Liver (tissue), 9 donors: ENCODE results near the gene ARID5B. TPM values are rescaled to one million over a fixed set of nuclear protein-coding genes. Genes with fewer than 3 reads are reported as not detected.

Experiments
- DNase-seq: peaks from one replicate; pipeline ENCODE4 v3.0.0-alpha.2; 2017; ENCODE audit warnings: low spot score
- H3K27ac ChIP-seq, 2 donors: one replicate each; pipeline ENCODE4 v1.7.0; 2013; ENCODE audit warnings: inconsistent platforms in 2 of 2, low read length in 2 of 2, control low read depth in 1 of 2, low read depth in 1 of 2, mild to moderate bottlenecking in 1 of 2
- H3K27me3 ChIP-seq, 4 donors: one replicate each; pipeline versions ENCODE4 v1.6.1 to v1.7.0; 2013; ENCODE audit warnings: low read length in 3 of 4, inconsistent platforms in 1 of 4, mild to moderate bottlenecking in 1 of 4, moderate library complexity in 1 of 4; ENCODE audit not compliant: control insufficient read depth in 4 of 4, insufficient read depth in 4 of 4
- H3K36me3 ChIP-seq, 4 donors: one replicate each; pipeline versions ENCODE4 v1.6.1 to v1.7.0; 2013; ENCODE audit warnings: low read length in 3 of 4, mild to moderate bottlenecking in 3 of 4, low read depth in 1 of 4, moderate library complexity in 1 of 4; ENCODE audit not compliant: control insufficient read depth in 4 of 4, insufficient read depth in 3 of 4
- H3K4me1 ChIP-seq, 4 donors: one replicate each; pipeline versions ENCODE4 v1.6.1 to v1.7.0; 2013; ENCODE audit warnings: low read length in 3 of 4, mild to moderate bottlenecking in 3 of 4, moderate library complexity in 1 of 4; ENCODE audit not compliant: control insufficient read depth in 4 of 4, insufficient read depth in 4 of 4
- H3K4me3 ChIP-seq, 3 donors: one replicate each; pipeline versions ENCODE4 v1.6.1 to v1.7.0; 2013; ENCODE audit warnings: low read length in 3 of 3, control low read depth in 1 of 3, low read depth in 1 of 3, mild to moderate bottlenecking in 1 of 3
- H3K9ac ChIP-seq, 2 donors: one replicate each; pipeline ENCODE4 v1.7.0; 2013; ENCODE audit warnings: low read length in 2 of 2, mild to moderate bottlenecking in 2 of 2, moderate library complexity in 2 of 2, control low read depth in 1 of 2, low read depth in 1 of 2
- H3K9me3 ChIP-seq, 4 donors: one replicate each; pipeline versions ENCODE4 v1.6.1 to v1.7.0; 2013; ENCODE audit warnings: low read length in 3 of 4; ENCODE audit not compliant: control insufficient read depth in 4 of 4
- EGR1 ChIP-seq, 2 donors: IDR thresholded peaks; 2 replicates each; pipeline ENCODE4 v1.6.1; 2016 to 2018; ENCODE audit warnings: antibody characterized with exemption in 2 of 2, low read depth in 2 of 2
- FOXA1 ChIP-seq: IDR thresholded peaks from 2 replicates; pipeline ENCODE4 v1.6.1; 2016; ENCODE audit warnings: antibody characterized with exemption
- FOXA2 ChIP-seq: IDR thresholded peaks from 2 replicates; pipeline ENCODE4 v1.6.1; 2016; ENCODE audit warnings: antibody characterized with exemption
- GABPA ChIP-seq, 2 donors: IDR thresholded peaks in 1 of 2; conservative IDR thresholded peaks in 1 of 2; 2 replicates each; pipeline ENCODE4 v1.6.1; 2016; ENCODE audit warnings: antibody characterized with exemption in 2 of 2, mild to moderate bottlenecking in 1 of 2, moderate library complexity in 1 of 2
- HNF4A ChIP-seq, 2 donors: conservative IDR thresholded peaks; 2 replicates each; pipeline ENCODE4 v1.6.1; 2016; ENCODE audit warnings: antibody characterized with exemption in 2 of 2, mild to moderate bottlenecking in 2 of 2
- HNF4G ChIP-seq: IDR thresholded peaks from 2 replicates; pipeline ENCODE4 v1.6.1; 2016; ENCODE audit warnings: antibody characterized with exemption
- JUND ChIP-seq, 2 donors: IDR thresholded peaks; 2 replicates each; pipeline ENCODE4 v1.6.1; 2016; ENCODE audit warnings: antibody characterized with exemption in 2 of 2
- NR2F2 ChIP-seq: IDR thresholded peaks from 2 replicates; pipeline ENCODE4 v1.6.1; 2016; ENCODE audit warnings: antibody characterized with exemption
- RAD21 ChIP-seq, 2 donors: IDR thresholded peaks; 2 replicates each; pipeline ENCODE4 v1.6.1; 2016; ENCODE audit warnings: antibody characterized with exemption in 2 of 2, mild to moderate bottlenecking in 2 of 2
- RXRA ChIP-seq, 2 donors: IDR thresholded peaks; 2 replicates each; pipeline ENCODE4 v1.6.1; 2017 to 2018; ENCODE audit warnings: antibody characterized with exemption in 2 of 2, mild to moderate bottlenecking in 1 of 2
- SP1 ChIP-seq: IDR thresholded peaks from 2 replicates; pipeline ENCODE4 v1.6.1; 2018; ENCODE audit warnings: antibody characterized with exemption, mild to moderate bottlenecking
- YY1 ChIP-seq: IDR thresholded peaks from 2 replicates; pipeline ENCODE4 v1.6.1; 2016; ENCODE audit warnings: antibody characterized with exemption, mild to moderate bottlenecking
- WGBS: extraction: QIAGEN DNeasy Blood & Tissue Kit; methylation state at CpG from one replicate; pipeline ENCODE4 v1.1.7; 2013; 5-methylcytosine and 5-hydroxymethylcytosine counted together
- polyA plus RNA-seq, 2 donors: library from polyadenylated mRNA; stranded (reverse) in 1 of 2; unstranded in 1 of 2; fragments of 200-250 nt in 1 of 2; fragments of >200 nt in 1 of 2; fragmentation: Nextera tagmentation in 1 of 2; extraction: Ambion mirVana in 1 of 2; gene quantifications; one replicate each; pipeline versions ENCODE4 v1.2.1 to v1.2.3, GENCODE V29; 2013 to 2015
- total RNA-seq, 2 donors: library from RNA; depleted of rRNA; stranded (reverse); fragments of >200 nt; gene quantifications; one replicate each; pipeline ENCODE4 v1.2.3, GENCODE V29; 2014
- TF ChIP-seq, protein P1 (sequence below): IDR thresholded peaks from 2 replicates; pipeline ENCODE4 v1.6.1; 2016; ENCODE audit warnings: antibody characterized with exemption
- TF ChIP-seq, protein P2 (sequence below): IDR thresholded peaks from 2 replicates; pipeline ENCODE4 v1.6.1; 2016; ENCODE audit warnings: antibody characterized with exemption
- TF ChIP-seq, protein P3 (sequence below): IDR thresholded peaks from 2 replicates; pipeline ENCODE4 v1.6.1; 2016; ENCODE audit warnings: antibody characterized with exemption
- TF ChIP-seq, protein P4 (sequence below): IDR thresholded peaks from 2 replicates; pipeline ENCODE4 v1.6.1; 2016; ENCODE audit warnings: antibody characterized with exemption, mild to moderate bottlenecking
- TF ChIP-seq, protein P5 (sequence below): fragments of 150-350 bp; IDR thresholded peaks from 2 replicates; pipeline ENCODE4 v1.5.1; 2017; ENCODE audit warnings: improper control_type of control experiment, low read depth, low read length; ENCODE audit not compliant: missing input control
- donor health status: healthy.
- donor health status: healthy.
- donor health status: healthy.
- donor health status: healthy.
- donor health status: healthy.

Gene ARID5B
- total and polyA plus RNA-seq, 4 donors, result 1.3 to 6.4 (median 5.2) TPM

DNA sequence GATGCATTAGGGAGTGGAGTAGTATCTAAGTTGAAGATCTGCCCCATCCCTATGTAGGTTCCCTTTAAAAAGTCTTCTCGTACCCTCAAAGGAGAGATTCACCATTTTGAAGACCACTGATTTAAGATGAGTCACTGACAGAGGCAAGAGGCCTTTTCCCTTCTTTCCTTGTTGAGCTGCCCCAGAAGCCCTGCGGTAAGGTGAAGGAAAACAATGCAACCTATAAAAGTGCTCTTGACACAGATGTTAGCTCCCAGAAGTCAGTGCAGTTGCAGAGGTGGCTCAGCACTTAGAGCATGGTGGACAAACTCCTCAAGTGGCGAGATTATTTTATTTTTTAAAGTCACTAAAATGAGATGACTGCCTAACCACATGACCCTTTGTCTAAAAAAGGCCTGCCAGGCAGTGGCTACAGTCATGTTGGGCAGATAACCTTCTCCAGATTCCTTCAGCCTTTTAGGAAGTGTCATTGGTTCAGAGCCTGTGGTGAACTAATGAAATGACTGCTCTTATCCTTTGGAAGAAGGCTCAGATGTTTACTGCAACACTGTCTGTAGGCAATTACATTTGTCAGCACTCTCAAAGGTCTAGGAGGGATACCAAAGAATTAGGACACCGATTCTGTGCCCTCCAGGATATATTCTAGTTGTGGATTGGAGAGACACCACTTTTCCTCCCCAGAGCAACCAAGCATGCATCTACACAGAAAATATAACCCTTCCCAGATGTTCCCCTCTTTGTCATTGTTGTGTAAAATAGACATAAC, 88.7 kb downstream of the ARID5B start:
- Histone ChIP-seq H3K36me3 (no peaks in the 10 kb centered on the region), H3K9ac (no peak overlapping the region), H3K4me3 (no peak overlapping the region), H3K9me3 (no peaks in the 10 kb centered on the region), H3K27me3 (no peaks in the 10 kb centered on the region), H3K4me1 (peaks cover 0 to 22% (median 7%) of the 10 kb centered on the region in 4 donors), H3K27ac (no peak overlapping the region)
- DNase-seq, result no peak
- 98% methylated on average over 4 of the region's 4 CpGs for WGBS
- TF ChIP-seq EGR1 (IDR thresholded peaks at IDR 0.05; ENCODE audit: low read depth in 2 of 2) (no peak), FOXA1 (no peak), GABPA (IDR thresholded peaks at IDR 0.05 in 1 of 2, conservative IDR thresholded peaks at IDR 0.05 in 1 of 2) (no peak), HNF4G (no peak), RAD21 (IDR thresholded peaks at IDR 0.05) (no peak), HNF4A (conservative IDR thresholded peaks at IDR 0.05) (no peak), SP1 (no peak), FOXA2 (no peak), YY1 (no peak), JUND (IDR thresholded peaks at IDR 0.05) (no peak), NR2F2 (no peak)
- TF ChIP-seq, protein P1, sequence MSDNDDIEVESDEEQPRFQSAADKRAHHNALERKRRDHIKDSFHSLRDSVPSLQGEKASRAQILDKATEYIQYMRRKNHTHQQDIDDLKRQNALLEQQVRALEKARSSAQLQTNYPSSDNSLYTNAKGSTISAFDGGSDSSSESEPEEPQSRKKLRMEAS, result no peak
- TF ChIP-seq, protein P2, sequence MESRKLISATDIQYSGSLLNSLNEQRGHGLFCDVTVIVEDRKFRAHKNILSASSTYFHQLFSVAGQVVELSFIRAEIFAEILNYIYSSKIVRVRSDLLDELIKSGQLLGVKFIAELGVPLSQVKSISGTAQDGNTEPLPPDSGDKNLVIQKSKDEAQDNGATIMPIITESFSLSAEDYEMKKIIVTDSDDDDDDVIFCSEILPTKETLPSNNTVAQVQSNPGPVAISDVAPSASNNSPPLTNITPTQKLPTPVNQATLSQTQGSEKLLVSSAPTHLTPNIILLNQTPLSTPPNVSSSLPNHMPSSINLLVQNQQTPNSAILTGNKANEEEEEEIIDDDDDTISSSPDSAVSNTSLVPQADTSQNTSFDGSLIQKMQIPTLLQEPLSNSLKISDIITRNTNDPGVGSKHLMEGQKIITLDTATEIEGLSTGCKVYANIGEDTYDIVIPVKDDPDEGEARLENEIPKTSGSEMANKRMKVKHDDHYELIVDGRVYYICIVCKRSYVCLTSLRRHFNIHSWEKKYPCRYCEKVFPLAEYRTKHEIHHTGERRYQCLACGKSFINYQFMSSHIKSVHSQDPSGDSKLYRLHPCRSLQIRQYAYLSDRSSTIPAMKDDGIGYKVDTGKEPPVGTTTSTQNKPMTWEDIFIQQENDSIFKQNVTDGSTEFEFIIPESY, result no peak
- TF ChIP-seq, protein P3, sequence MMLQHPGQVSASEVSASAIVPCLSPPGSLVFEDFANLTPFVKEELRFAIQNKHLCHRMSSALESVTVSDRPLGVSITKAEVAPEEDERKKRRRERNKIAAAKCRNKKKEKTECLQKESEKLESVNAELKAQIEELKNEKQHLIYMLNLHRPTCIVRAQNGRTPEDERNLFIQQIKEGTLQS, result no peak

DNA sequence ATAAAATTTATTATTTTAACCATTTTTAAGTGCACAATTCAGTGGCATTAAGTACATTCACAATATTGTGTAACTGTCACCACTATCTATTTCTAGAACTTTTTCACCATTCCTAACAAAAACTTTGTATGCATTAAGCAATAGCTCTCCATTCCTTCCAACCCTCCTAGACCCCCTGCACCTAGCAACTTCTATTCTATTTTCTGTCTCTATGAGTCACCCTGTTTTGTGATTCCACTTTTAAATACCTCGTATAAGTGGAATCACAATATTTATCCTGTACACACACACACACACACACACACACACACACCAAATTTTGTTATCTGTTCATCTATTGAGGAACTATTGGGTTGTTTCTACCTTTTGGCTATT, 89.2 kb downstream of the ARID5B start:
- TF ChIP-seq HNF4G (no peak), EGR1 (IDR thresholded peaks at IDR 0.05; ENCODE audit: low read depth in 2 of 2) (no peak), HNF4A (conservative IDR thresholded peaks at IDR 0.05) (no peak), GABPA (IDR thresholded peaks at IDR 0.05 in 1 of 2, conservative IDR thresholded peaks at IDR 0.05 in 1 of 2) (no peak), YY1 (no peak), RXRA (IDR thresholded peaks at IDR 0.05) (no peak), SP1 (no peak), RAD21 (IDR thresholded peaks at IDR 0.05) (no peak), FOXA2 (no peak), NR2F2 (no peak), JUND (IDR thresholded peaks at IDR 0.05) (no peak), FOXA1 (no peak)
- TF ChIP-seq, protein P4, sequence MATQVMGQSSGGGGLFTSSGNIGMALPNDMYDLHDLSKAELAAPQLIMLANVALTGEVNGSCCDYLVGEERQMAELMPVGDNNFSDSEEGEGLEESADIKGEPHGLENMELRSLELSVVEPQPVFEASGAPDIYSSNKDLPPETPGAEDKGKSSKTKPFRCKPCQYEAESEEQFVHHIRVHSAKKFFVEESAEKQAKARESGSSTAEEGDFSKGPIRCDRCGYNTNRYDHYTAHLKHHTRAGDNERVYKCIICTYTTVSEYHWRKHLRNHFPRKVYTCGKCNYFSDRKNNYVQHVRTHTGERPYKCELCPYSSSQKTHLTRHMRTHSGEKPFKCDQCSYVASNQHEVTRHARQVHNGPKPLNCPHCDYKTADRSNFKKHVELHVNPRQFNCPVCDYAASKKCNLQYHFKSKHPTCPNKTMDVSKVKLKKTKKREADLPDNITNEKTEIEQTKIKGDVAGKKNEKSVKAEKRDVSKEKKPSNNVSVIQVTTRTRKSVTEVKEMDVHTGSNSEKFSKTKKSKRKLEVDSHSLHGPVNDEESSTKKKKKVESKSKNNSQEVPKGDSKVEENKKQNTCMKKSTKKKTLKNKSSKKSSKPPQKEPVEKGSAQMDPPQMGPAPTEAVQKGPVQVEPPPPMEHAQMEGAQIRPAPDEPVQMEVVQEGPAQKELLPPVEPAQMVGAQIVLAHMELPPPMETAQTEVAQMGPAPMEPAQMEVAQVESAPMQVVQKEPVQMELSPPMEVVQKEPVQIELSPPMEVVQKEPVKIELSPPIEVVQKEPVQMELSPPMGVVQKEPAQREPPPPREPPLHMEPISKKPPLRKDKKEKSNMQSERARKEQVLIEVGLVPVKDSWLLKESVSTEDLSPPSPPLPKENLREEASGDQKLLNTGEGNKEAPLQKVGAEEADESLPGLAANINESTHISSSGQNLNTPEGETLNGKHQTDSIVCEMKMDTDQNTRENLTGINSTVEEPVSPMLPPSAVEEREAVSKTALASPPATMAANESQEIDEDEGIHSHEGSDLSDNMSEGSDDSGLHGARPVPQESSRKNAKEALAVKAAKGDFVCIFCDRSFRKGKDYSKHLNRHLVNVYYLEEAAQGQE, result no peak
- TF ChIP-seq, protein P2, result no peak
- TF ChIP-seq, protein P5, sequence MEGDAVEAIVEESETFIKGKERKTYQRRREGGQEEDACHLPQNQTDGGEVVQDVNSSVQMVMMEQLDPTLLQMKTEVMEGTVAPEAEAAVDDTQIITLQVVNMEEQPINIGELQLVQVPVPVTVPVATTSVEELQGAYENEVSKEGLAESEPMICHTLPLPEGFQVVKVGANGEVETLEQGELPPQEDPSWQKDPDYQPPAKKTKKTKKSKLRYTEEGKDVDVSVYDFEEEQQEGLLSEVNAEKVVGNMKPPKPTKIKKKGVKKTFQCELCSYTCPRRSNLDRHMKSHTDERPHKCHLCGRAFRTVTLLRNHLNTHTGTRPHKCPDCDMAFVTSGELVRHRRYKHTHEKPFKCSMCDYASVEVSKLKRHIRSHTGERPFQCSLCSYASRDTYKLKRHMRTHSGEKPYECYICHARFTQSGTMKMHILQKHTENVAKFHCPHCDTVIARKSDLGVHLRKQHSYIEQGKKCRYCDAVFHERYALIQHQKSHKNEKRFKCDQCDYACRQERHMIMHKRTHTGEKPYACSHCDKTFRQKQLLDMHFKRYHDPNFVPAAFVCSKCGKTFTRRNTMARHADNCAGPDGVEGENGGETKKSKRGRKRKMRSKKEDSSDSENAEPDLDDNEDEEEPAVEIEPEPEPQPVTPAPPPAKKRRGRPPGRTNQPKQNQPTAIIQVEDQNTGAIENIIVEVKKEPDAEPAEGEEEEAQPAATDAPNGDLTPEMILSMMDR, result no peak
- TF ChIP-seq, protein P1, result no peak
- TF ChIP-seq, protein P3, result no peak
- no peak overlapping the region for H3K4me3 ChIP-seq
- no peaks in the 10 kb centered on the region for H3K27me3 ChIP-seq
- H3K9me3 ChIP-seq, result no peaks in the 10 kb centered on the region
- no peak overlapping the region for H3K27ac ChIP-seq
- H3K9ac ChIP-seq, result no peak overlapping the region
- DNase-seq, result no peak
- no peaks in the 10 kb centered on the region for H3K36me3 ChIP-seq
- H3K4me1 ChIP-seq, result peaks cover 0 to 22% (median 7%) of the 10 kb centered on the region in 4 donors
- WGBS, result 84% methylated on average over 1 of the region's 1 CpG
